ENCODE results near the gene SETD1A. TPM values are rescaled to one million over a fixed set of nuclear protein-coding genes. Genes with fewer than 3 reads are reported as not detected.

The SETD1A gene
- total RNA-seq, 1 donor from 2014 or later: 3.2 TPM

DNA sequence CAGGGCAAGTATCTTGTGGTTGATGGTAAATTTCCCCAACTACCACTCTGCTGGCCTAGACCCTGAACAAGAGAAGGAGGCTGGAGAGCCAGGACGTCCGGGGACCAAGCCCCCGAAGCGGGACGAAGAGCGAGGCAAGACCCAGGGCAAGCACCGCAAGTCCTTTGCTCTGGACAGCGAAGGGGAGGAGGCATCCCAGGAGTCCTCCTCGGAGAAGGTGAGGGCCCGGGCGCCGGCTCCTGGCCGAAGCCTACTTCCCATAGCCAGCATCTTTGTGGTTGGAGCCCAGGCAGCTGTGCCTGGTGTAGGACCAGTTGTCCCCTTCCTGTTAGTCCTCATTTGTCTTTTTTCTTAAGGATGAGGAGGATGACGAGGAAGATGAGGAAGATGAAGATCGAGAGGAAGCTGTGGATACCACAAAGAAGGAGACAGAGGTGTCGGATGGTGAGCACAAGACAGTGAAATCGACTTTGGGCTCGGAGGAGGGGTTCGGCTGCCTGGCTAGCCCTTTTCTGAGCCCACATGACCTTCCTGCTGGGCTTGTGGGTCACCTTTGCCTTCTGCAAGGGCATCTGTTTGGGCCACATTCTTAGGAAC lies 11.8 kb downstream of the SETD1A start:
- no peaks in the 10 kb centered on the region for H3K27me3 ChIP-seq
- H3K4me1 ChIP-seq: no peaks in the 10 kb centered on the region
- H3K4me2 ChIP-seq: no peak overlapping the region
- Mint-ChIP-seq H3K9me3 (no peaks in the 10 kb centered on the region), H3K4me1 (no peaks in the 10 kb centered on the region), H3K36me3 (peaks cover 44% of the 10 kb centered on the region), H3K4me3 (no peak overlapping the region), H3K27me3 (ENCODE audit: insufficient read depth, low read depth) (peaks cover 6% of the 10 kb centered on the region), H3K27ac (no peak overlapping the region)
- no peak overlapping the region for H3K4me3 ChIP-seq
- H3K9ac ChIP-seq: no peak overlapping the region
- no peaks in the 10 kb centered on the region for H3K79me2 ChIP-seq (ENCODE audit: low read depth)
- TF ChIP-seq CTCF (IDR thresholded peaks at IDR 0.05): no peak
- TF ChIP-seq EZH2 (IDR thresholded peaks at IDR 0.05): no peak
- no peaks in the 10 kb centered on the region for H3K36me3 ChIP-seq
- no peak overlapping the region for H3K27ac ChIP-seq
- no peaks in the 10 kb centered on the region for H3K9me3 ChIP-seq (ENCODE audit: low read depth)
- H2AFZ ChIP-seq (replicated peaks): no peak overlapping the region
- H3F3A ChIP-seq (ENCODE audit: low read depth): no peaks in the 10 kb centered on the region
- peaks cover 3% of the 10 kb centered on the region for H4K20me1 ChIP-seq (ENCODE audit: low read depth)
- DNase-seq (ENCODE audit: low spot score): no peak

DNA sequence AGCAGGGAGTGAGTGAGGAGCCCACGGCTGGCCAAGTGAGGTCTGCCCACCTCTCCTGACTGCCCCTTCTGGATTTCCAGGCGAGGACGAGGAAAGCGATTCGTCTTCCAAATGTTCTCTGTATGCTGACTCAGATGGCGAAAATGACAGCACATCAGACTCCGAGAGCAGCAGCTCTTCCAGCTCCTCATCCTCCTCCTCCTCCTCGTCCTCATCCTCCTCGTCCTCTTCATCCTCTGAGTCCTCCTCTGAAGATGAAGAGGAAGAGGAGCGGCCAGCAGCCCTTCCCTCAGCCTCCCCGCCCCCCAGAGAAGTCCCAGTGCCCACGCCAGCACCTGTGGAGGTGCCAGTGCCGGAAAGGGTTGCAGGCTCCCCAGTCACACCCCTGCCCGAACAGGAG lies 13.7 kb downstream of the SETD1A start:
- H3K27me3 Mint-ChIP-seq (ENCODE audit: insufficient read depth, low read depth): peaks cover 9% of the 10 kb centered on the region
- H3K4me3 Mint-ChIP-seq: no peak overlapping the region
- no peak overlapping the region for H2AFZ ChIP-seq (replicated peaks)
- H3K4me1 ChIP-seq: no peaks in the 10 kb centered on the region
- H3K27me3 ChIP-seq: no peaks in the 10 kb centered on the region
- H3K79me2 ChIP-seq (ENCODE audit: low read depth): no peaks in the 10 kb centered on the region
- H3K36me3 Mint-ChIP-seq: peaks cover 43% of the 10 kb centered on the region
- no peak for DNase-seq (ENCODE audit: low spot score)
- no peaks in the 10 kb centered on the region for H3K9me3 ChIP-seq (ENCODE audit: low read depth)
- no peak overlapping the region for H3K27ac ChIP-seq
- H4K20me1 ChIP-seq (ENCODE audit: low read depth): no peaks in the 10 kb centered on the region
- H3K27ac Mint-ChIP-seq: no peak overlapping the region
- H3F3A ChIP-seq (ENCODE audit: low read depth): no peaks in the 10 kb centered on the region
- no peak overlapping the region for H3K4me2 ChIP-seq
- H3K9ac ChIP-seq: no peak overlapping the region
- no peak for TF ChIP-seq EZH2 (IDR thresholded peaks at IDR 0.05)
- no peak for TF ChIP-seq EZH2phosphoT487 (IDR thresholded peaks at IDR 0.05)
- TF ChIP-seq CTCF (IDR thresholded peaks at IDR 0.05): no peak
- H3K9me3 Mint-ChIP-seq: no peaks in the 10 kb centered on the region
- H3K4me1 Mint-ChIP-seq: no peaks in the 10 kb centered on the region
- H3K36me3 ChIP-seq: no peaks in the 10 kb centered on the region
- no peak overlapping the region for H3K4me3 ChIP-seq

DNA sequence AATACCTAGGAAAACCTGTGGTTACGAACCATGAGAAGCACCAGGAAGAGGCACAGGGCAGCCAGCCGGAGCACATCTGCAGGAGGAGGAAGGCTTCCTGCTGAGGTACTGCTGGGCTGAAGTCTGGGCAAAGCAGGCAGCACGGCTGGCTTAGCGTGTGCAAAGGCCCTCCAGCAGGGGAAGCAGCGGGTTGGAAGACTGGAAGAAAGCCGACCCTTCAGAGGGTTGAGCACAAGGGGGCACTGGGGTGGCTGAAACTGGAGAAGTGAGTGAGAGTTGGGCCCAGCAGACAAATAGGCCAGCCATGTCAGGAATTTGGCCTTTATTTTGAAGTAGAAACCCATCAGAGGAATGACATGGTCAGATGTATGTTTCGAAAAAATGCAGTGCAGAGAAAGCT lies 15.3 kb downstream of the SETD1A start:
- TF ChIP-seq CTCF (IDR thresholded peaks at IDR 0.05): peak; percentile 15
- TF ChIP-seq EZH2phosphoT487 (IDR thresholded peaks at IDR 0.05): no peak
- Histone ChIP-seq H3K27ac (no peak overlapping the region), H3K27me3 (no peaks in the 10 kb centered on the region), H3K4me1 (no peaks in the 10 kb centered on the region), H3K4me3 (no peak overlapping the region), H3K36me3 (no peaks in the 10 kb centered on the region), H3K4me2 (no peak overlapping the region), H3K9me3 (ENCODE audit: low read depth) (no peaks in the 10 kb centered on the region), H4K20me1 (ENCODE audit: low read depth) (peaks cover 5% of the 10 kb centered on the region), H3K9ac (no peak overlapping the region), H3F3A (ENCODE audit: low read depth) (no peaks in the 10 kb centered on the region), H2AFZ (replicated peaks) (no peak overlapping the region), H3K79me2 (ENCODE audit: low read depth) (no peaks in the 10 kb centered on the region)
- H3K27me3 Mint-ChIP-seq (ENCODE audit: insufficient read depth, low read depth): peaks cover 7% of the 10 kb centered on the region
- no peak overlapping the region for H3K4me3 Mint-ChIP-seq
- no peak overlapping the region for H3K27ac Mint-ChIP-seq
- no peaks in the 10 kb centered on the region for H3K9me3 Mint-ChIP-seq
- H3K4me1 Mint-ChIP-seq: no peaks in the 10 kb centered on the region
- DNase-seq (ENCODE audit: low spot score): peak; percentile 40
- peaks cover 39% of the 10 kb centered on the region for H3K36me3 Mint-ChIP-seq
